Measurements from ENCODE around the gene DLST. TPM values are rescaled to one million over a fixed set of nuclear protein-coding genes. Genes with fewer than 3 reads are reported as not detected.

Gene DLST
- total RNA-seq, 2 experiments from 2014 or later = 110 to 113 TPM

DNA sequence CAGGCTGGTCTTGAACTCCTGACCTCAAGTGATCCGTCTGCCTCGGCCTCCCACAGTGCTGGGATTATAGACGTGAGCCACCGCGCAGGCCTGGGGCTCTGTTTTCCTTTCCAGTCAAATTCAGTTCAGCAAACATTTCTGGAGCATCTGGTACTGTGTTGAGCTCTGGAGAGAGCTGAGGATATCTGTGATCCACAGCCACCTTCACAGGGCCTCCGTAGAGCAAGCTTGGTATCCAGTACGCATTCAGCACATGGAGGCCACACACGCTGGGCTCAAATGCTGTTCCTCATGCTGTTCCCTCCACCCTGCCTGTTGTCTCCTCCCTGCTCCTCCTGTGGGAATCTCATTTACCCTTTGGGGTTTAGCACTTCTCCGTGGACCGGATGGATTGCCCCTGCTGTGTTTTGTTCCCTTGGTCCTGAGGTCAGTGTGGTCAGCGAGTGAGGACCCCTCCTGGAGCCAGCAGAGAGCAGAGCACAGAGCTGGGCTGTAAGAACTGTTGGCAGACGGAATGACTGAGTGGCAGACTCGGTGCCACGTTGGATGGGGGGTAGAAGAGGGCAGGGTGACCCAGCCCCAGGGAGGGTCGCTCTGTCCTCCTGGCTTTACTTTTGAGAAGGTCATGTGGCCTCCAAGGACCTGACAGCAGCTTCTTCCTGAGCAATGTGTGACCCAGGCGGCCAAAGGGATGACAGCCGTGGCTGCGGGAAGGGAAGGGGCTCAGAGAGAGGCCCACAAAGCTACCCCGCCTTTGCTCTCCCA lies 40.5 kb downstream of the DLST start:
- H3K4me1 Mint-ChIP-seq (ENCODE audit: low read depth) = peaks cover 8% of the 10 kb centered on the region
- ChIA-PET CTCF (interaction anchor here (1.7 to 3.8 kb wide), 6 partner anchors 10 to 166 kb away, joined by 3 to 19 read pairs (median 12); no protein-coding TSS in a partner anchor), POLR2A (interaction anchor here (0.6 to 2.2 kb wide), 7 partner anchors 14 to 220 kb away, joined by 3 to 6 read pairs (median 3); no protein-coding TSS in a partner anchor)
- H3K36me3 Mint-ChIP-seq (ENCODE audit: low read depth) = no peaks in the 10 kb centered on the region
- peaks cover 8% of the 10 kb centered on the region for H3K27me3 Mint-ChIP-seq
- DNase-seq (no peak), ATAC-seq (no peak)
- peak overlapping the region; percentile 39 for H3K27ac Mint-ChIP-seq
- H3K9me3 Mint-ChIP-seq = no peaks in the 10 kb centered on the region
- intact Hi-C loops (cut with micrococcal nuclease) = no loop called here
- peak overlapping the region; percentile 68 for H3K4me3 Mint-ChIP-seq
- TF ChIP-seq, protein P1, sequence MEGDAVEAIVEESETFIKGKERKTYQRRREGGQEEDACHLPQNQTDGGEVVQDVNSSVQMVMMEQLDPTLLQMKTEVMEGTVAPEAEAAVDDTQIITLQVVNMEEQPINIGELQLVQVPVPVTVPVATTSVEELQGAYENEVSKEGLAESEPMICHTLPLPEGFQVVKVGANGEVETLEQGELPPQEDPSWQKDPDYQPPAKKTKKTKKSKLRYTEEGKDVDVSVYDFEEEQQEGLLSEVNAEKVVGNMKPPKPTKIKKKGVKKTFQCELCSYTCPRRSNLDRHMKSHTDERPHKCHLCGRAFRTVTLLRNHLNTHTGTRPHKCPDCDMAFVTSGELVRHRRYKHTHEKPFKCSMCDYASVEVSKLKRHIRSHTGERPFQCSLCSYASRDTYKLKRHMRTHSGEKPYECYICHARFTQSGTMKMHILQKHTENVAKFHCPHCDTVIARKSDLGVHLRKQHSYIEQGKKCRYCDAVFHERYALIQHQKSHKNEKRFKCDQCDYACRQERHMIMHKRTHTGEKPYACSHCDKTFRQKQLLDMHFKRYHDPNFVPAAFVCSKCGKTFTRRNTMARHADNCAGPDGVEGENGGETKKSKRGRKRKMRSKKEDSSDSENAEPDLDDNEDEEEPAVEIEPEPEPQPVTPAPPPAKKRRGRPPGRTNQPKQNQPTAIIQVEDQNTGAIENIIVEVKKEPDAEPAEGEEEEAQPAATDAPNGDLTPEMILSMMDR (IDR thresholded peaks at IDR 0.05) = no peak

DNA sequence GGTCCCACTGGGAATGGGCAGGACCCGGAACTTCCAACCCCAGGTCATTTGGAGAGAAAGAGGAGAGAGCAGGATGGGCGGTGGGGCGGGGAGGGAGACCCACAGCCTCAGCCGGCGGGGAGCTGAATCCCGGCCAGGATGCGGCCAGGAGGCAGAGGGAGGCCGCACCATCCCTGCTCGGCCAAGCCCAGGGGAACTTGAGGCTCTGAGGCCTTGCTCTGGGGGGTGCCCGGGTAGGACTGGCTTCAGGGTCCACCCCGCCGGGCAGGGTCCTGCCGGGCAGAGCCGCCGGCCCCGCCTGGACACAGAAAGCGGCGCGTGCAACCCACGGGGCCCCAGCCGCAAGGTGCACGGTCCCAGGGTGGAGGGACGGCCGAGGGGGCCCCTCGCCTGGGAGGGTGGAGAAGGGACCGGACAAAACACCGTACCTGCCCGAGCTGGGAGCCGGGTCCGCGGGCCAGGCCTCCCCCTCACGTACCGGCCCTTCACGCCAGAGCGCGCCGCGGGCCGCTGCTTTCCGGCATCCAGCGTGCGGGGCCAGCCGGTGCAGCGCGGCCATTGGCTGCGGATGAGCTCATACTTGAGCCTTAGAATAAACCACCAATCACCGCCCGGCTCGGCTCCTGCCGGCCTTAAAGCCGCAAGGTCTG lies 41.2 kb downstream of the DLST start, which contains the start of gene RPS6KL1:
RPS6KL1 (minus strand) TSS at position 509 of the 650 bp plus-strand sequence. CDS start 1,719 bp downstream, outside the sequence.
- ATAC-seq (peak; percentile 99), DNase-seq (peak; percentile 88)
- Mint-ChIP-seq H3K4me1 (ENCODE audit: low read depth) (peaks cover 8% of the 10 kb centered on the region), H3K4me3 (peak within 1 kb of the TSS; percentile 68), H3K27ac (peak within 1 kb of the TSS; percentile 39), H3K9me3 (no peaks in the 10 kb centered on the region), H3K36me3 (ENCODE audit: low read depth) (no peaks in the 10 kb centered on the region), H3K27me3 (peaks cover 8% of the 10 kb centered on the region)
- ChIA-PET POLR2A (interaction anchor here (0.6 to 2.2 kb wide), 8 partner anchors 9 to 220 kb away, joined by 3 to 6 read pairs (median 3); partner anchors contain the start of gene EIF2B2), CTCF (interaction anchor here (0.7 to 3.8 kb wide), 9 partner anchors 11 to 165 kb away, joined by 3 to 19 read pairs (median 5); partner anchors contain the start of gene YLPM1)
- TF ChIP-seq, protein P1 (IDR thresholded peaks at IDR 0.05) = no peak
- intact Hi-C loops (cut with micrococcal nuclease) = no loop called here

DNA sequence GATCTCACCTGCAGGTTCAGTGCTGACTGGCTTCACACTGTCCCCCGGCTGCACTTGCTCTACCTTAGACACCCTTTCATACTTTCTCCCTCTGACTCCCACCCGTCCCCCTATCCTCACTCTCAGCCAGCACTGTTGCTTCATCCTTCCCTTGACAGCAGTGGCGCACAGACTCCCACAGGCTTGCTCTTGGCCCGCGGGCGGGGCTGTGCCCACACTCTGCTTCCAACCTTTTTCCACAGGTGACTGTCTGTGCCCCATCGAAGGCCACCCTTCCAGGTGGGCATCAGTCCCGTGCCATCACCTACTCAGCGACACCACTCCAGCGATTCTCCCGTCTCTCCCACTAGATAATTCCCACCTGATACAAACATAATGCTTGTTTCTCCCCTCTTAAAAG lies 42.3 kb downstream of the DLST start:
- Mint-ChIP-seq H3K4me3 (peak overlapping the region; percentile 41), H3K4me1 (ENCODE audit: low read depth) (peaks cover 8% of the 10 kb centered on the region), H3K27ac (no peak overlapping the region), H3K36me3 (ENCODE audit: low read depth) (no peaks in the 10 kb centered on the region), H3K27me3 (peaks cover 8% of the 10 kb centered on the region), H3K9me3 (no peaks in the 10 kb centered on the region)
- TF ChIP-seq, protein P1 (IDR thresholded peaks at IDR 0.05) = no peak
- CTCF ChIA-PET = interaction anchor here (1.2 to 3.8 kb wide), 6 partner anchors 10 to 164 kb away, joined by 3 to 19 read pairs (median 10); no protein-coding TSS in a partner anchor
- no peak for DNase-seq
- POLR2A ChIA-PET = interaction anchor here (1.6 to 2.2 kb wide), 2 partner anchors 16 to 79 kb away, joined by 4 to 6 read pairs; partner anchors contain the start of gene EIF2B2
- ATAC-seq = no peak
- intact Hi-C loops (cut with micrococcal nuclease) = no loop called here

DNA sequence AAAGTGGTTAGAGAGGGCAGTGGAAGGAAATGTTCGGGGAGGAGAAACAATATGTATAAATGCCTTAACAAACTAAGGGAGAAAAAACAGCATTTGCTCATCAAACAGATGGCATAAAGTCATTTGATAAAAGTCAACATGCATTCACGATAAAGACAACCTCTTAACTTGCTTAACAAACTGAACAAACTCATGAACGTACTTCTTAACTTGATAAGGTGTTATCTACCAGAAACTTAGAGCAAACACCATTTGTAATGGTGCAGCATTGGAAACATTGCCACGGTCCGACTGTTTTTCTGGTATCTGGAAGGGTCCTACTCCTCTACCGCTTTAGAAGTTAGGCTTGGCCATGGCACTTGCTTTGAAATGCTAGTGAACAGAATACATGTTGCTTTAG lies 45.5 kb downstream of the DLST start:
- intact Hi-C loops (cut with micrococcal nuclease) = no loop called here
- H3K4me1 Mint-ChIP-seq (ENCODE audit: low read depth) = peaks cover 7% of the 10 kb centered on the region
- ATAC-seq (no peak), DNase-seq (no peak)
- no peaks in the 10 kb centered on the region for H3K9me3 Mint-ChIP-seq
- no peaks in the 10 kb centered on the region for H3K36me3 Mint-ChIP-seq (ENCODE audit: low read depth)
- TF ChIP-seq, protein P1 (IDR thresholded peaks at IDR 0.05) = no peak
- CTCF ChIA-PET = interaction anchor here (1.3 kb wide), 1 partner anchor 18 kb away, joined by 3 read pairs; no protein-coding TSS in a partner anchor
- H3K27me3 Mint-ChIP-seq = peaks cover 7% of the 10 kb centered on the region
- H3K4me3 Mint-ChIP-seq = no peak overlapping the region
- no peak overlapping the region for H3K27ac Mint-ChIP-seq
- POLR2A ChIA-PET = interaction anchor here (0.7 kb wide), 1 partner anchor 21 kb away, joined by 3 read pairs; no protein-coding TSS in a partner anchor
